PC-3 (cell line): ENCODE results near the gene CDH4. TPM values are rescaled to one million over a fixed set of nuclear protein-coding genes. Genes with fewer than 3 reads are reported as not detected.

ENCODE experiments used
- ATAC-seq: fragments of 200-7000 bp; cut with Tn5 transposase; 2 replicates; pipeline ENCODE4 v1.9.1; 2020; ENCODE audit warnings: mild to moderate bottlenecking, moderate library complexity
- BruUV-seq: library from RNA; stranded (reverse); fragments of 400-500 nt; replicated peaks from 2 replicates; lab custom pipeline; 2021; lab: Mats Ljungman, UMichigan
- CTCF ChIA-PET: fragments of 300-600 bp; sonication (Branson Sonifier 250); formaldehyde crosslinking; loops from one replicate; lab custom pipeline; 2022; ENCODE audit warnings: antibody characterized with exemption; lab: Charles Lee
- POLR2A ChIA-PET: fragments of 300-600 bp; sonication (Branson Sonifier 250); formaldehyde crosslinking; loops from one replicate; lab custom pipeline; 2022; ENCODE audit warnings: antibody characterized with exemption; ENCODE audit not compliant: unreplicated experiment; lab: Charles Lee
- DNase-seq: peaks from one replicate; pipeline ENCODE4 v3.0.0-alpha.2; 2015
- H2AFZ ChIP-seq: fragments of 300-600 bp; sonication (generic); 2 replicates; pipeline ENCODE4 v1.6.0; 2016; ENCODE audit warnings: antibody characterized with exemption, low read length
- H3F3A ChIP-seq: fragments of 300-600 bp; sonication (generic); one replicate; pipeline ENCODE4 v1.6.0; 2017; ENCODE audit warnings: antibody characterized with exemption, low read length, control low read depth, mild to moderate bottlenecking; ENCODE audit not compliant: unreplicated experiment
- H3K27ac ChIP-seq: fragments of 300-600 bp; sonication (generic); 2 replicates; pipeline ENCODE4 v1.5.1; 2016; ENCODE audit warnings: mild to moderate bottlenecking, low read length
- H3K27me3 ChIP-seq: fragments of 300-600 bp; sonication (generic); 2 replicates; pipeline ENCODE4 v1.6.1; 2016; ENCODE audit warnings: low read length, mixed read lengths
- H3K36me3 ChIP-seq: fragments of 300-600 bp; sonication (generic); 2 replicates; pipeline ENCODE4 v1.6.1; 2016; ENCODE audit warnings: low read depth, mixed run types, low read length, mixed read lengths
- H3K4me1 ChIP-seq: fragments of 300-600 bp; sonication (generic); 2 replicates; pipeline ENCODE4 v1.5.1; 2016; ENCODE audit warnings: low read length; ENCODE audit not compliant: insufficient read depth
- H3K4me2 ChIP-seq: fragments of 300-600 bp; sonication (generic); 2 replicates; pipeline ENCODE4 v1.6.0; 2016; ENCODE audit warnings: low read length
- H3K4me3 ChIP-seq: fragments of 300-600 bp; sonication (generic); 2 replicates; pipeline ENCODE4 v1.5.1; 2016; ENCODE audit warnings: mild to moderate bottlenecking, low read length, mixed read lengths
- H3K79me2 ChIP-seq: fragments of 300-600 bp; sonication (generic); 2 replicates; pipeline ENCODE4 v1.6.1; 2017; ENCODE audit warnings: low read length, mixed read lengths
- H3K9ac ChIP-seq: fragments of 300-600 bp; sonication (generic); 2 replicates; pipeline ENCODE4 v1.6.0; 2016; ENCODE audit warnings: mild to moderate bottlenecking, low read length
- H3K9me2 ChIP-seq: fragments of 300-600 bp; sonication (generic); replicated peaks from 2 replicates; pipeline ENCODE4 v1.6.1; 2016; ENCODE audit warnings: mixed run types, low read length, mixed read lengths
- H3K9me3 ChIP-seq: fragments of 300-600 bp; sonication (generic); 2 replicates; pipeline ENCODE4 v1.6.1; 2016; ENCODE audit warnings: low read length, mixed read lengths
- H4K20me1 ChIP-seq: fragments of 300-600 bp; sonication (generic); 2 replicates; pipeline ENCODE4 v1.6.1; 2016; ENCODE audit warnings: low read length, mixed read lengths
- EZH2 ChIP-seq: fragments of 300-600 bp; sonication (generic); IDR thresholded peaks from one replicate; pipeline ENCODE4 v1.6.1; 2017; ENCODE audit warnings: antibody characterized with exemption, mild to moderate bottlenecking, low read length; ENCODE audit not compliant: unreplicated experiment
- EZH2phosphoT487 ChIP-seq: fragments of 300-600 bp; sonication (generic); IDR thresholded peaks from 2 replicates; pipeline ENCODE4 v1.6.1; 2018; ENCODE audit warnings: mild to moderate bottlenecking, antibody characterized with exemption, low read length, borderline replicate concordance
- intact Hi-C: fragments of 100-400 bp; cut with micrococcal nuclease; formaldehyde crosslinking; loops from 2 replicates; pipeline ENCODE4 v1.9.0; 2023
- total RNA-seq: library from RNA; depleted of rRNA; stranded (reverse); fragments of >200 nt; gene quantifications from 2 replicates; pipeline ENCODE4 v1.2.3, GENCODE V29; 2014
- TF ChIP-seq, protein P1 (sequence below): fragments of 300-600 bp; sonication (generic); conservative IDR thresholded peaks from 2 replicates; pipeline ENCODE4 v1.5.1; 2017; ENCODE audit warnings: antibody characterized with exemption, low read depth, mild to moderate bottlenecking, low read length

The CDH4 gene
- total RNA-seq, 1 experiment from 2014 or later, result not detected

GRCh38 chr20:61535536-61535935, 283.5 kb downstream of the CDH4 start:
- Histone ChIP-seq H2AFZ (no peak overlapping the region), H3K27me3 (peaks cover 77% of the 10 kb centered on the region), H3K4me1 (no peaks in the 10 kb centered on the region), H3K79me2 (no peaks in the 10 kb centered on the region), H4K20me1 (no peaks in the 10 kb centered on the region), H3K36me3 (no peaks in the 10 kb centered on the region), H3F3A (no peaks in the 10 kb centered on the region), H3K9me3 (no peaks in the 10 kb centered on the region), H3K27ac (no peak overlapping the region), H3K4me3 (no peak overlapping the region), H3K4me2 (no peak overlapping the region), H3K9ac (no peak overlapping the region), H3K9me2 (no peaks in the 10 kb centered on the region)
- no TSS peak for BruUV-seq
- TF ChIP-seq EZH2, result no peak
- TF ChIP-seq EZH2phosphoT487, result no peak
- TF ChIP-seq, protein P1, sequence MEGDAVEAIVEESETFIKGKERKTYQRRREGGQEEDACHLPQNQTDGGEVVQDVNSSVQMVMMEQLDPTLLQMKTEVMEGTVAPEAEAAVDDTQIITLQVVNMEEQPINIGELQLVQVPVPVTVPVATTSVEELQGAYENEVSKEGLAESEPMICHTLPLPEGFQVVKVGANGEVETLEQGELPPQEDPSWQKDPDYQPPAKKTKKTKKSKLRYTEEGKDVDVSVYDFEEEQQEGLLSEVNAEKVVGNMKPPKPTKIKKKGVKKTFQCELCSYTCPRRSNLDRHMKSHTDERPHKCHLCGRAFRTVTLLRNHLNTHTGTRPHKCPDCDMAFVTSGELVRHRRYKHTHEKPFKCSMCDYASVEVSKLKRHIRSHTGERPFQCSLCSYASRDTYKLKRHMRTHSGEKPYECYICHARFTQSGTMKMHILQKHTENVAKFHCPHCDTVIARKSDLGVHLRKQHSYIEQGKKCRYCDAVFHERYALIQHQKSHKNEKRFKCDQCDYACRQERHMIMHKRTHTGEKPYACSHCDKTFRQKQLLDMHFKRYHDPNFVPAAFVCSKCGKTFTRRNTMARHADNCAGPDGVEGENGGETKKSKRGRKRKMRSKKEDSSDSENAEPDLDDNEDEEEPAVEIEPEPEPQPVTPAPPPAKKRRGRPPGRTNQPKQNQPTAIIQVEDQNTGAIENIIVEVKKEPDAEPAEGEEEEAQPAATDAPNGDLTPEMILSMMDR, result no peak
- intact Hi-C loops, result no loop called here
- DNase-seq (no peak), ATAC-seq (no peak)
- POLR2A ChIA-PET, result no interaction called here
- CTCF ChIA-PET, result no interaction called here

DNA sequence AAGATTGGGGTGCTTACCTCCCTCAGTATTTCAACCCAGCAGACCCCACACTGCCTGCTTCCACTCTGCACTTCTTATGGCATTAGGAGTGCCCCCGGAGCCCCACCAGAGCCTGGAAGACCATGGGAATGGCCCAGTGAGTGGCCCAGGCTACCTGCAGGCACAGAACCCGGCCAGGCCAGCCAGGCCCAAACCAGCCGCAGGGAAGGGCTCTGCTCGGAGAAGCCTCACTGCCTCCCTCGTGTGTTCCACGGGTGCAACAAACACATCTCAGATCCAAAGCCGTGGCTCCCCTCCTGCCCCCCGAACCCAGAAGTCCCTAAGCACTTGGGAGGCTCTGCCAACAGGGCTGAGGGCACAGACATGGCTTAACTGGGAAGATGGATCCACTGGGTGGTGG, 283.9 kb downstream of the CDH4 start:
- Histone ChIP-seq H3K79me2 (no peaks in the 10 kb centered on the region), H3K27me3 (peaks cover 80% of the 10 kb centered on the region), H3K4me2 (no peak overlapping the region), H4K20me1 (no peaks in the 10 kb centered on the region), H3K9me2 (no peaks in the 10 kb centered on the region), H3K9me3 (no peaks in the 10 kb centered on the region), H3K4me3 (no peak overlapping the region), H2AFZ (no peak overlapping the region), H3F3A (no peaks in the 10 kb centered on the region), H3K27ac (no peak overlapping the region), H3K4me1 (no peaks in the 10 kb centered on the region), H3K36me3 (no peaks in the 10 kb centered on the region), H3K9ac (no peak overlapping the region)
- intact Hi-C loops, result no loop called here
- ATAC-seq (no peak), DNase-seq (no peak)
- TF ChIP-seq, protein P1, result no peak
- TF ChIP-seq EZH2phosphoT487, result no peak
- TF ChIP-seq EZH2, result no peak
- ChIA-PET POLR2A (no interaction called here), CTCF (no interaction called here)
- no TSS peak for BruUV-seq

DNA sequence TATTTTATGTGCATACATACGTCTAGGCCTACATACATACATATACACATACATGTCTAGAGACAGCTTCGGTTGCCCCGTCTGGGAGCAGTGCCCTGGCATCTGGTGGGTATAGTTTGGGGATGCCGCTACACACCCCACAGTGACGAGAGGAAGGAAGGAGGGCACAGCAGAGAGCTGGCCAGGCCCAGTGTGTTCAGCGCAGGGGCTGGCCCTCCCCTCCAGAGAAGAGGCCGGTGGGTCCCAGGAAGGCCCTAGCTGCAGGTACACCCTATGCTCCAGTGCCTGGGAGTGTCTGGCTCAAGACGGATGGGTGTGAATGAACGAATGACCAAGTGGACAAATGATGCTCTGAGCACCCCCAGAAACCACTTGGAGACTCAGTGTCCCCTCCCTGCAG, 284.6 kb downstream of the CDH4 start:
- DNase-seq (no peak), ATAC-seq (no peak)
- TF ChIP-seq EZH2phosphoT487 (no peak), EZH2 (no peak)
- TF ChIP-seq, protein P1, result no peak
- Histone ChIP-seq H3K27me3 (peaks cover 87% of the 10 kb centered on the region), H3K4me1 (no peaks in the 10 kb centered on the region), H3K79me2 (no peaks in the 10 kb centered on the region), H4K20me1 (no peaks in the 10 kb centered on the region), H3K27ac (no peak overlapping the region), H3K9ac (no peak overlapping the region), H3K4me2 (no peak overlapping the region), H2AFZ (no peak overlapping the region), H3K4me3 (no peak overlapping the region), H3K9me2 (no peaks in the 10 kb centered on the region), H3K9me3 (no peaks in the 10 kb centered on the region), H3F3A (no peaks in the 10 kb centered on the region), H3K36me3 (no peaks in the 10 kb centered on the region)
- CTCF ChIA-PET, result no interaction called here
- intact Hi-C loops, result no loop called here
- BruUV-seq, result no TSS peak
- POLR2A ChIA-PET, result no interaction called here
